GM19193 (cell line): ENCODE measurements around the gene DTNB.

Experiments
- POLR2A ChIP-seq: IDR thresholded peaks from 4 replicates; pipeline ENCODE4 v1.6.1; 2011; ENCODE audit not compliant: insufficient read depth, insufficient read length; ENCODE audit errors: extremely low read depth

DTNB gene

GRCh38 chr2:25421289-25421688, 252.1 kb downstream of the DTNB start:
- no peak for TF ChIP-seq POLR2A

GRCh38 chr2:25420820-25421237, 252.5 kb downstream of the DTNB start:
- no peak for TF ChIP-seq POLR2A

GRCh38 chr2:25419678-25420242, 253.6 kb downstream of the DTNB start:
- TF ChIP-seq POLR2A = peak; percentile 66

GRCh38 chr2:25418944-25419677, 254.3 kb downstream of the DTNB start:
- peak; percentile 51 for TF ChIP-seq POLR2A

GRCh38 chr2:25417715-25418369, 255.5 kb downstream of the DTNB start:
- no peak for TF ChIP-seq POLR2A

- no peak for TF ChIP-seq POLR2A
Measured at GRCh38 chr2:25416674-25417073, 256.7 kb downstream of the DTNB start.

DNA sequence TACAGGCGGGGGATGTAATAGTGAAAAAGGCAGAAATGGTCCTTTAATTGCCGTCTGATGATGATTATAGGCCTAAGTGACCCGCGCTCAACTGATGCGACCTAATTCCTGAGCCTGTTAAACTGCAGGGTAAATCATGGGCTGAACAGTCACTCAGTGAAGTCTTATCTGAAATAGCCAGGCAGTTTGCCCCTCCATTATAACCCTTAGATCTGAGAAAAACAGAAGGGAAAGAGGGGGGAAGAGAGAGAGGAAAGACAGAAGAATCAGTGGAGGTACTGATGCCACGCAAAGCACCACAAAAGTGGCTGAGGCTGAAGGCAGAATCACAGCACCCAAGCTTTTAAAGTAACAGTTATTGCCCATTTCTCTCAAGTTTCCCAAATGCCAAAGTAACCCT, 258.6 kb downstream of the DTNB start:
- TF ChIP-seq POLR2A = no peak

- TF ChIP-seq POLR2A = no peak
Measured at GRCh38 chr2:25411753-25412152, 261.6 kb downstream of the DTNB start.

DNA sequence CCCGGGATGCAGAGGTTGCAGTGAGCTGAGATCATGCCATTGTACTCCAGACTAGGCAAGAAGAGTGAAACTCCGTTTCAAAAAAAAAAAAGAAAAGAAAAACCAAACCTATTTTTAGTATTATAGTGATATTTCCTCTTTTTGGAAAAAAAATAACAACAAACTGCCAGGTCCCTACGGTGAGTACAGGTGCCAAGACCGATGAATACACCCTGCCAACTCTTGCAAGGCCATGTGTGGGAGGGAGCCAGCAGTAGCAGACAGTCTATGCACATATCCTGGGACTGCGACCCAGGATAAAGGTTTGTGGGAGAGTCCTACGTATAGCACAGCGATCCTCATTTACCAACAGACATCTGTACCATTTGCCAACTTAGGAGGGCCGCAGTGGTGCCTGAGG, 262.1 kb downstream of the DTNB start:
- TF ChIP-seq POLR2A = no peak

DNA sequence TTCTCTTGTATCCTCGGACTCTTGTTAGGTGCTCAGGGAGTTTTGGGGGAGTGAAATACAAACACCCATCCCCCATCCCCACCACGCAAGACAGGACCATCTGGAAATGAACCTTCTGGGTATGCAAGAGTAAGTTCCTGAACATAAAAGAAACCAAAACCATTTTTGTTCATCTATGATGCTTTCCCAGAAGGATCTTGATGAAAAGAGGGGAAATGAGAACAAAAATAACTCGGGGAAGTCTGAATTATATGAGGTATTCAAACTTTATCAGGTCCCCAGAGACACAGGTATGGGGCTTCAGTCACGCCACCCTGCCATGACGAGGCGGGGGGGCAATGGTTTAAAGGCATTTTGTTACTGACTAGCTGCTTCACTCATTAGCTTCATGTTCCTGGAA, 263.0 kb downstream of the DTNB start:
- no peak for TF ChIP-seq POLR2A

DNA sequence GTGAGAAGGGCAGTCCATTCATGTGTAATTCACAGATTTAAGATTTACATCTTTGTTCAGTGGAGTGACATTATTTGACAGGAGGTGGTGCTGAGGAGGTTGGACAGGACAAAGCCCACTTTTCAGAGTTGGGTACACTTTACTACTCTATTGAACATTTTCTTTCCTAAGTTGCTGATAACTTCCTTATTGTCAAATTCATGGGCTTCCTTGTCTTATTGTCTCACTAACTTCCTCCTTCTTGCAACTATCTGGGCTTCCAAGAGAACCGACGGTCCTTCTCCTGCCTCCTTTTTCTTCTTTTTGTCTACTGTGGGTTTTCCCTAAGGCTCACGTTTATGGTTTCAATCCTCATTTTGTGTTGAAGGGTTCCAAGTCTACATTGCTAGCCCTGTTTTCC, 263.9 kb downstream of the DTNB start:
- no peak for TF ChIP-seq POLR2A

- no peak for TF ChIP-seq POLR2A
Measured at GRCh38 chr2:25409044-25409443, 264.3 kb downstream of the DTNB start.

DNA sequence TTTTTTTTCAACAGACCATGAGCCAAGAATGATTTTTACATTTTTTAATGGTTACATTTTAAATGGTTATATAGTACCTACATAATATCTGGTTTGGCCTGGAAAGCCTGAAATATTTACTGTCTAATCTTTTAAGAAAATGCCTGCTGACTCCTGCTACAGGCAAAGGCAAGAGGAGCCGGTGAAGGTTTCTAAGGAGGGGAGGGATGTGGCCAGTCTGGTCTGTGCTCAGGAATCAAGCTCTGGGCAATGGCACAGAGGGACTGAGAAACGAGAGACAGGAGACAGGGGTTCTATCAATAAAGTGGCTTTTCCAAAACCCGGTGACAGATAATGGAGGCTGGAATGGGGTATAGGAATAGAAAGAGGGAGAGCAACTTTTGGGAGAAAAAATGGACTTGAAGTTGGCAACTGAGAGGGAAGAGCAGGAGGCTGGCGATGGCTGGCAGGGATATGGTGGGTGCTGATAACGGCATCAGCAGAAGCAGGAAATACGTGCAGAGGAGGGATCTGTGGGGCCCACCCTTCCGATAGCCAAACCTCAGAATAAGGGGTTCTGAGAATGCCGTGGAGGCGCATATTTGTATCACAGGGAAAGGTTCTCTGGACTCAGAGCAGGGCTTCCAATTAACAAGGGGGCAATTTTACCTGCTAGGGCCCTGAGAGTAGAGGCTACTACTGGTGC, 267.6 kb downstream of the DTNB start:
- TF ChIP-seq POLR2A = no peak

DNA sequence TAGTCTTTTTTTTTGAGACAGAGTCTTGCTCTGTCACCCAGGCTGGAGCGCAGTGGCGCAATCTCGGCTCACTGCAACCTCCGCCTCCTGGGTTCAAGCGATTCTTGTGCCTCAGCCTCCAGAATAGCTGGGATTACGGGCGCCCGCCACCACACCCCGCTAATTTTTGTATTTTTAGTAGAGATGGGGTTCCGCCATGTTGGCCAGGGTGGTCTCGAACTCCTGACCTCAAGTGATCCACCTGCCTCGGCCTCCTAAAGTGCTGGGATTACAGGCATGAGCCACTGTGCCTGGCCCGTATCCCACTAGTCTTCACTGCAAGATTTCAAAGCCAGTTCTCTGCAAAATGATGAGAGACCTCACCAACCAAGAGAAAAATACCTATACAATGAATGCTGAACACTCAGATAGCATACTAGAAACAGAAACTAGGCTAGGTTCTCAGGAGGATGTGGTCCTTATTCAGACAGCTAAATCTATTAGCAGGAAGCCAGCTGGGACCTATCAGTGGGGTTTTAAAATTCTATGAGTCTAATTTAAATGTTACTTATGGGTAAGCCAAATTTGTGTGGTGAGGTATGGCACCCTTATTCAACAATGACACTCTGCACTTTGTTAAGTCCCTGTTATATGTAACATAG, 270.1 kb downstream of the DTNB start:
- peak; percentile 2 for TF ChIP-seq POLR2A

- TF ChIP-seq POLR2A = no peak
Measured at GRCh38 chr2:25402477-25402876, 270.9 kb downstream of the DTNB start.

DNA sequence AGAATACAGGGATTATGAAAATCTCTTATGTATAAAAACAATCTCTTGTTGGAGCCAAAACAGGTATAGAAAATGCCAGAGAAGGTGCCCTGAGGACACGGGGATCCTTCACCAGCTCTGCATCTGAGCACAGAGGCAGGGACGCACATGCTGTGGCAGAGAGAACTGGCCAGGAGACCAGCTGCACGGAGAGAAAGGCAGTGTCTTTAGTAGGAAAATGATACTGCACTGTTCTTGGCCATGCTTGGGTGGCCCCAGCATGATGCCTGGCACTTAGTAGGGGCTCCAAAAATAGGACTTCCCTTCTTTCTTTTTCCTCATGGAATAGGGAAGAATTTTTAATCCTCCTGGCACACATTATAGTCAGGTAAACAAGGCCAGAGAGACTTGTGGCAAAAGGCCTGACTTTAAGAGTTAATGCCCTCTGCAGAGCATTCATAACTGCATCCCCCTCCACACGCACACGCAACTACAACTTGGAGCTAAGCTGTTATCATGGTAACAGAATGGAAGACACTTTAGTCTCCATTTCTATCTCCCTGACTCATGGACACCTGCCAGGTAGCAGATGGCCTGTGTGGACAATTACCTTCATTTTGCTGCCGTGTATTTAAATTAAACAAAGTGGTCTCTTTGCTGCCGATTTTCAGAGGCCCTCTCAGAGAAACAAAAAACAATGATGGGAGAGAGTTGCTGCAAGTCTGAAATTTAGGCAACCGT, 271.9 kb downstream of the DTNB start:
- TF ChIP-seq POLR2A = peak; percentile 53
